ENCODE data around the gene TAAR9. TPM values are rescaled to one million over a fixed set of nuclear protein-coding genes. Genes with fewer than 3 reads are reported as not detected.

The TAAR9 gene
- total and polyA plus RNA-seq, 2 experiments from 2014 or later, result not detected

DNA sequence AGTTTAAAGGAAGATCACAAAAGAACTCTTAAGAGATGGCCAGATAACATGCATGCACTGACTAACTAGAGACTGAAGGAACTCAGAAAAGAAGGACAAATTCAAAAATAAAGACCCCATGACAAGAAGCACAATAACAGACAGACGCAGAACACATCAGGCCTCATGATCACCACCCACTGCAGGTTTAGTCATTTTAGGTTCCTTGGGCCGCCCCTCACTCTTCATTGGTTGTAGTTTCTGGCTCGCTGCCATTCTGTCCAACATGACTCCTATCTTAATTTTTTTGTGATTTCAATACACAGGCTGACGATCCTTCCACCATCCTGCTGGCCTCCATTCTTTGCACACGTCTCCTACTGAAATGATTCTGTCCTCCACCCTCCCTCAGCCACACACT, 46.8 kb upstream of the TAAR9 start (continued):
- TF ChIP-seq, protein P1, sequence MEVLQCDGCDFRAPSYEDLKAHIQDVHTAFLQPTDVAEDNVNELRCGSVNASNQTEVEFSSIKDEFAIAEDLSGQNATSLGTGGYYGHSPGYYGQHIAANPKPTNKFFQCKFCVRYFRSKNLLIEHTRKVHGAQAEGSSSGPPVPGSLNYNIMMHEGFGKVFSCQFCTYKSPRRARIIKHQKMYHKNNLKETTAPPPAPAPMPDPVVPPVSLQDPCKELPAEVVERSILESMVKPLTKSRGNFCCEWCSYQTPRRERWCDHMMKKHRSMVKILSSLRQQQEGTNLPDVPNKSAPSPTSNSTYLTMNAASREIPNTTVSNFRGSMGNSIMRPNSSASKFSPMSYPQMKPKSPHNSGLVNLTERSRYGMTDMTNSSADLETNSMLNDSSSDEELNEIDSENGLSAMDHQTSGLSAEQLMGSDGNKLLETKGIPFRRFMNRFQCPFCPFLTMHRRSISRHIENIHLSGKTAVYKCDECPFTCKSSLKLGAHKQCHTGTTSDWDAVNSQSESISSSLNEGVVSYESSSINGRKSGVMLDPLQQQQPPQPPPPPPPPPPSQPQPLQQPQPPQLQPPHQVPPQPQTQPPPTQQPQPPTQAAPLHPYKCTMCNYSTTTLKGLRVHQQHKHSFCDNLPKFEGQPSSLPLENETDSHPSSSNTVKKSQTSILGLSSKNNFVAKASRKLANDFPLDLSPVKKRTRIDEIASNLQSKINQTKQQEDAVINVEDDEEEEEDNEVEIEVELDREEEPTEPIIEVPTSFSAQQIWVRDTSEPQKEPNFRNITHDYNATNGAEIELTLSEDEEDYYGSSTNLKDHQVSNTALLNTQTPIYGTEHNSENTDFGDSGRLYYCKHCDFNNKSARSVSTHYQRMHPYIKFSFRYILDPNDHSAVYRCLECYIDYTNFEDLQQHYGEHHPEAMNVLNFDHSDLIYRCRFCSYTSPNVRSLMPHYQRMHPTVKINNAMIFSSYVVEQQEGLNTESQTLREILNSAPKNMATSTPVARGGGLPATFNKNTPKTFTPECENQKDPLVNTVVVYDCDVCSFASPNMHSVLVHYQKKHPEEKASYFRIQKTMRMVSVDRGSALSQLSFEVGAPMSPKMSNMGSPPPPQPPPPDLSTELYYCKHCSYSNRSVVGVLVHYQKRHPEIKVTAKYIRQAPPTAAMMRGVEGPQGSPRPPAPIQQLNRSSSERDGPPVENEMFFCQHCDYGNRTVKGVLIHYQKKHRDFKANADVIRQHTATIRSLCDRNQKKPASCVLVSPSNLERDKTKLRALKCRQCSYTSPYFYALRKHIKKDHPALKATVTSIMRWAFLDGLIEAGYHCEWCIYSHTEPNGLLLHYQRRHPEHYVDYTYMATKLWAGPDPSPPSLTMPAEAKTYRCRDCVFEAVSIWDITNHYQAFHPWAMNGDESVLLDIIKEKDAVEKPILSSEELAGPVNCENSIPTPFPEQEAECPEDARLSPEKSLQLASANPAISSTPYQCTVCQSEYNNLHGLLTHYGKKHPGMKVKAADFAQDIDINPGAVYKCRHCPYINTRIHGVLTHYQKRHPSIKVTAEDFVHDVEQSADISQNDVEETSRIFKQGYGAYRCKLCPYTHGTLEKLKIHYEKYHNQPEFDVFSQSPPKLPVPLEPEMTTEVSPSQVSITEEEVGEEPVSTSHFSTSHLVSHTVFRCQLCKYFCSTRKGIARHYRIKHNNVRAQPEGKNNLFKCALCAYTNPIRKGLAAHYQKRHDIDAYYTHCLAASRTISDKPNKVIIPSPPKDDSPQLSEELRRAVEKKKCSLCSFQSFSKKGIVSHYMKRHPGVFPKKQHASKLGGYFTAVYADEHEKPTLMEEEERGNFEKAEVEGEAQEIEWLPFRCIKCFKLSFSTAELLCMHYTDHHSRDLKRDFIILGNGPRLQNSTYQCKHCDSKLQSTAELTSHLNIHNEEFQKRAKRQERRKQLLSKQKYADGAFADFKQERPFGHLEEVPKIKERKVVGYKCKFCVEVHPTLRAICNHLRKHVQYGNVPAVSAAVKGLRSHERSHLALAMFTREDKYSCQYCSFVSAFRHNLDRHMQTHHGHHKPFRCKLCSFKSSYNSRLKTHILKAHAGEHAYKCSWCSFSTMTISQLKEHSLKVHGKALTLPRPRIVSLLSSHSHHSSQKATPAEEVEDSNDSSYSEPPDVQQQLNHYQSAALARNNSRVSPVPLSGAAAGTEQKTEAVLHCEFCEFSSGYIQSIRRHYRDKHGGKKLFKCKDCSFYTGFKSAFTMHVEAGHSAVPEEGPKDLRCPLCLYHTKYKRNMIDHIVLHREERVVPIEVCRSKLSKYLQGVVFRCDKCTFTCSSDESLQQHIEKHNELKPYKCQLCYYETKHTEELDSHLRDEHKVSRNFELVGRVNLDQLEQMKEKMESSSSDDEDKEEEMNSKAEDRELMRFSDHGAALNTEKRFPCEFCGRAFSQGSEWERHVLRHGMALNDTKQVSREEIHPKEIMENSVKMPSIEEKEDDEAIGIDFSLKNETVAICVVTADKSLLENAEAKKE (CRISPR knock-in tag; IDR thresholded peaks at IDR 0.05), result no peak
- TF ChIP-seq, protein P2, sequence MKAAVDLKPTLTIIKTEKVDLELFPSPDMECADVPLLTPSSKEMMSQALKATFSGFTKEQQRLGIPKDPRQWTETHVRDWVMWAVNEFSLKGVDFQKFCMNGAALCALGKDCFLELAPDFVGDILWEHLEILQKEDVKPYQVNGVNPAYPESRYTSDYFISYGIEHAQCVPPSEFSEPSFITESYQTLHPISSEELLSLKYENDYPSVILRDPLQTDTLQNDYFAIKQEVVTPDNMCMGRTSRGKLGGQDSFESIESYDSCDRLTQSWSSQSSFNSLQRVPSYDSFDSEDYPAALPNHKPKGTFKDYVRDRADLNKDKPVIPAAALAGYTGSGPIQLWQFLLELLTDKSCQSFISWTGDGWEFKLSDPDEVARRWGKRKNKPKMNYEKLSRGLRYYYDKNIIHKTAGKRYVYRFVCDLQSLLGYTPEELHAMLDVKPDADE (IDR thresholded peaks at IDR 0.05), result no peak
- no peak for TF ChIP-seq ZNF331 (CRISPR knock-in tag; IDR thresholded peaks at IDR 0.05; ENCODE audit: low read depth)
- TF ChIP-seq, protein P3, sequence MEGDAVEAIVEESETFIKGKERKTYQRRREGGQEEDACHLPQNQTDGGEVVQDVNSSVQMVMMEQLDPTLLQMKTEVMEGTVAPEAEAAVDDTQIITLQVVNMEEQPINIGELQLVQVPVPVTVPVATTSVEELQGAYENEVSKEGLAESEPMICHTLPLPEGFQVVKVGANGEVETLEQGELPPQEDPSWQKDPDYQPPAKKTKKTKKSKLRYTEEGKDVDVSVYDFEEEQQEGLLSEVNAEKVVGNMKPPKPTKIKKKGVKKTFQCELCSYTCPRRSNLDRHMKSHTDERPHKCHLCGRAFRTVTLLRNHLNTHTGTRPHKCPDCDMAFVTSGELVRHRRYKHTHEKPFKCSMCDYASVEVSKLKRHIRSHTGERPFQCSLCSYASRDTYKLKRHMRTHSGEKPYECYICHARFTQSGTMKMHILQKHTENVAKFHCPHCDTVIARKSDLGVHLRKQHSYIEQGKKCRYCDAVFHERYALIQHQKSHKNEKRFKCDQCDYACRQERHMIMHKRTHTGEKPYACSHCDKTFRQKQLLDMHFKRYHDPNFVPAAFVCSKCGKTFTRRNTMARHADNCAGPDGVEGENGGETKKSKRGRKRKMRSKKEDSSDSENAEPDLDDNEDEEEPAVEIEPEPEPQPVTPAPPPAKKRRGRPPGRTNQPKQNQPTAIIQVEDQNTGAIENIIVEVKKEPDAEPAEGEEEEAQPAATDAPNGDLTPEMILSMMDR (conservative IDR thresholded peaks at IDR 0.05; ENCODE audit: low read depth in 2 of 2), result no peak

DNA sequence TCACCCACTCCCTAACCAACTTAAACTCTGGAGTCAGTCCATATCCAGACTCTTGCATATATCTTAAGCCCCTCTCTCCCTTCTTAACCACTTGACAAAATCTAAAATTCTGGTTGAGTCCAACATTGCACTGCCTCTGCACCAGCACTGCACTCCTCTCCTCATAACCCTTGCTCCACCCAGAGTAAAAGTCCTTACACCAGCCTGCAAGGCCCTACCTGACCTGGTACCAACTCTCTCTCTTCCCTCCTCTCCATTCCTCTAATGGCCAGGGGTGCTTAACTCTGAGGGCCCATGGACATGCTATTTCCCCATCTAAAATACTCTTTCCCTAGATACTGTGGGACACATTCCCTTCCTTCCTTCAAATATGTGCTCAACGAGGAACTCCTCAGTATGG, 46.2 kb upstream of the TAAR9 start:
- Histone ChIP-seq H3F3A (replicated peaks; ENCODE audit: low read depth) (no peaks in the 10 kb centered on the region), H3K4me3 (no peak overlapping the region), H3K79me2 (replicated peaks; ENCODE audit: insufficient read depth) (peaks cover 34% of the 10 kb centered on the region), H3K4me2 (no peak overlapping the region), H4K20me1 (replicated peaks; ENCODE audit: insufficient read depth) (0 out of 2 replicates have a peak, but pooled peaks cover 8% of the 10 kb centered on the region), H3K36me3 (ENCODE audit: insufficient read depth) (no peaks in the 10 kb centered on the region; the same call in 1 of the 2 replicates), H2AFZ (no peak overlapping the region), H3K4me1 (ENCODE audit: insufficient read depth) (peaks cover 19% of the 10 kb centered on the region), H3K27ac (ENCODE audit: low read depth) (no peak overlapping the region), H3K27me3 (ENCODE audit: insufficient read depth) (no peaks in the 10 kb centered on the region), H3K9me2 (ENCODE audit: insufficient read depth) (no peaks in the 10 kb centered on the region)
- no peak for ATAC-seq
- Mint-ChIP-seq H3K4me1 (no peaks in the 10 kb centered on the region), H3K36me3 (ENCODE audit: low read depth) (peaks cover 11% of the 10 kb centered on the region; the same call in 2 of the 3 replicates), H3K4me3 (no peak overlapping the region), H3K27ac (no peak overlapping the region), H3K9me3 (no peaks in the 10 kb centered on the region), H3K27me3 (ENCODE audit: insufficient read depth, low read depth, poor library complexity) (no peaks in the 10 kb centered on the region)
- no peak for DNase-seq (ENCODE audit: low spot score)
- no peak for TF ChIP-seq CREB1 (CRISPR knock-in tag; IDR thresholded peaks at IDR 0.05; ENCODE audit: low read depth)
- TF ChIP-seq, protein P3 (conservative IDR thresholded peaks at IDR 0.05; ENCODE audit: low read depth in 2 of 2), result no peak
- TF ChIP-seq ZNF114 (CRISPR knock-in tag; IDR thresholded peaks at IDR 0.05), result no peak
- no peak for TF ChIP-seq ZNF331 (CRISPR knock-in tag; IDR thresholded peaks at IDR 0.05; ENCODE audit: low read depth)
- no peak for TF ChIP-seq NANOG (IDR thresholded peaks at IDR 0.05; ENCODE audit: borderline replicate concordance)
- TF ChIP-seq POLR2AphosphoS5 (IDR thresholded peaks at IDR 0.05; ENCODE audit: low read depth), result no peak
- TF ChIP-seq STAT1 (IDR thresholded peaks at IDR 0.05; ENCODE audit: unreplicated experiment), result no peak
- TF ChIP-seq EZH2phosphoT487 (IDR thresholded peaks at IDR 0.05; ENCODE audit: unreplicated experiment), result no peak

All from GM23338 (cell line).